ENCODE measurements around the gene ADARB1.

DNA sequence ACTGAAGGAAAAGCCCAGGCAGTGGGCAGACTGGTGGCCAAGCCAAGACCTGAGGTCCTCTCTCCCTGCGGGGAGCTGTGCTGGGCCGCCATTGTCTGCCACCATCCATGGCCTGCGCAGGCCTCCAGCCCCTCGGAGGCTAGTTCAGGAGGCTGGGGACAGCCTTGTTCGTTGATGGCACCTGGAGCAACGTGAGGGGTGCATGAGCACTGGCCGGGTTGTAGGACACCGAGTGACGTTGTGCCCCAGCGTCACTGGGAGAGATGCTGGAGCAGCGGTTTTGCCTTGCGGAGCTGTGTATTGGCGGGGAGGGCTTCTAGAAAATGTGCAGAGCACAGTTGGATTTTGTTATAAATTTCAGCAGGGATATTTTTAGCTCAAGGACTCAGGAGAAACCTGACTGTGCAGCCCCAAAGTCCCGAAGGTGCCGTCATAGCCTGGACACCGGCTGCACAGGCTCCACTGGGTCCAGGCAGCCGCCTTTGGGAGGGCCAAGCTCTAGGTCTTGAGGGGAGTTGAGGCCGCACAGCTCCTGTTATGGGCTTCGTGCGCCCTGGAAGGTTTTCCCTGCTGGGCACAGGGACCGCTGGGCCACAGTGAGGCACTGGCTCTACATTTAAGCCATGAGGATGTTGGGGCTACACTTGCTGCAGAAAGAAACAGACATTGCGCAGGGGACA, 48.2 kb upstream of the ADARB1 start:
- TF ChIP-seq POLR2AphosphoS5 (IDR thresholded peaks at IDR 0.05; ENCODE audit: low read depth, low read length) (no peak), TAF1 (IDR thresholded peaks at IDR 0.05; ENCODE audit: borderline replicate concordance, low read depth, low read length) (no peak)

All from GM12892 (cell line).